Esophagus muscularis mucosa (tissue), 4 donors: ENCODE results near the gene FLNC.

Experiments used
- CTCF ChIP-seq, 3 experiments: fragments of 200-600 bp in 2 of 3; fragments of 450-650 bp in 1 of 3; sonication (generic) in 2 of 3; IDR thresholded peaks; one replicate each; pipeline ENCODE4 v1.5.1; 2017 to 2019; ENCODE audit warnings: antibody characterized with exemption in 3 of 3, mild to moderate bottlenecking in 2 of 3, moderate library complexity in 1 of 3
- EP300 ChIP-seq: sonication (generic); formaldehyde crosslinking; IDR thresholded peaks from one replicate; pipeline ENCODE4 v1.6.1; 2017; ENCODE audit warnings: antibody characterized with exemption
- POLR2A ChIP-seq: fragments of 450-650 bp; IDR thresholded peaks from one replicate; pipeline ENCODE4 v1.6.1; 2017; ENCODE audit warnings: antibody characterized with exemption, moderate library complexity, mild to moderate bottlenecking, low read depth

GRCh38 chr7:128793181-128793547 lies 37.0 kb upstream of the FLNC start:
- TF ChIP-seq CTCF (IDR thresholded peaks at IDR 0.05), result no peak
- no peak for TF ChIP-seq EP300
- no peak for TF ChIP-seq POLR2A
